Testis (tissue), 2 donors: Measurements from ENCODE around the gene TLK1.

Experiments
- CTCF ChIP-seq, 3 experiments: fragments of 450-650 bp in 2 of 3; fragments of 200-600 bp in 1 of 3; sonication (generic) in 1 of 3; IDR thresholded peaks; one replicate each; pipeline ENCODE4 v1.5.1; 2016 to 2019; ENCODE audit warnings: antibody characterized with exemption in 3 of 3, mild to moderate bottlenecking in 2 of 3, moderate library complexity in 1 of 3
- POLR2A ChIP-seq: fragments of 450-650 bp; IDR thresholded peaks from one replicate; pipeline ENCODE4 v1.6.1; 2017; ENCODE audit warnings: antibody characterized with exemption, mild to moderate bottlenecking, moderate library complexity

GRCh38 chr2:171185941-171186340 lies 25.2 kb upstream of the TLK1 start:
- no peak for TF ChIP-seq CTCF (IDR thresholded peaks at IDR 0.05)
- TF ChIP-seq POLR2A = no peak
